SK-N-SH (cell line): ENCODE measurements around the gene CLEC20A.

Source experiments
- CHD2 ChIP-seq: fragments of 150-350 bp; IDR thresholded peaks from 2 replicates; pipeline ENCODE4 v1.6.1; 2018; ENCODE audit warnings: low read length; ENCODE audit not compliant: partially characterized antibody
- ELF1 ChIP-seq: IDR thresholded peaks from 2 replicates; pipeline ENCODE4 v1.4.0; 2012
- EP300 ChIP-seq, 2 experiments: IDR thresholded peaks; 2 replicates each; pipeline versions ENCODE4 v1.4.0 to v1.6.1; 2012; ENCODE audit warnings: borderline replicate concordance in 1 of 2, low read depth in 1 of 2, low read length in 1 of 2
- EZH2phosphoT487 ChIP-seq: fragments of 200-600 bp; sonication (generic); IDR thresholded peaks from 2 replicates; pipeline ENCODE4 v1.6.1; 2017; ENCODE audit warnings: low read depth, mixed run types, mild to moderate bottlenecking, antibody characterized with exemption, moderate library complexity, borderline replicate concordance
- FOXM1 ChIP-seq: IDR thresholded peaks from 2 replicates; pipeline ENCODE4 v1.4.0; 2012; ENCODE audit warnings: low read depth, mild to moderate bottlenecking
- GATA2 ChIP-seq: sonication (generic); formaldehyde crosslinking; IDR thresholded peaks from 2 replicates; pipeline ENCODE4 v1.5.0; 2020; ENCODE audit warnings: mild to moderate bottlenecking, missing genetic modification reagents
- POLR2AphosphoS5 ChIP-seq: IDR thresholded peaks from 2 replicates; pipeline ENCODE4 v1.6.1; 2012; ENCODE audit warnings: low read depth, low read length
- RAD21 ChIP-seq: IDR thresholded peaks from 2 replicates; pipeline ENCODE4 v1.6.1; 2012; ENCODE audit warnings: mild to moderate bottlenecking, low read length
- TAF1 ChIP-seq: IDR thresholded peaks from 2 replicates; pipeline ENCODE4 v1.6.1; 2012; ENCODE audit warnings: low read depth, mild to moderate bottlenecking, low read length, moderate library complexity, borderline replicate concordance
- TEAD4 ChIP-seq: IDR thresholded peaks from 2 replicates; pipeline ENCODE4 v1.4.0; 2012; ENCODE audit warnings: mild to moderate bottlenecking, borderline replicate concordance; ENCODE audit not compliant: insufficient read depth
- TF ChIP-seq, protein P1 (sequence below): fragments of 200-600 bp; sonication (generic); IDR thresholded peaks from 2 replicates; pipeline ENCODE4 v1.6.1; 2017; ENCODE audit warnings: antibody characterized with exemption, mild to moderate bottlenecking, moderate library complexity
- TF ChIP-seq, protein P2 (sequence below): fragments of 150-350 bp; IDR thresholded peaks from 2 replicates; pipeline ENCODE4 v1.6.1; 2017; ENCODE audit warnings: antibody characterized with exemption, low read length, low read depth, borderline replicate concordance
- TF ChIP-seq, protein P3 (sequence below): IDR thresholded peaks from 2 replicates; pipeline ENCODE4 v1.4.0; 2012; ENCODE audit warnings: low read depth
- TF ChIP-seq, protein P4 (sequence below): IDR thresholded peaks from 2 replicates; pipeline ENCODE4; 2012

DNA sequence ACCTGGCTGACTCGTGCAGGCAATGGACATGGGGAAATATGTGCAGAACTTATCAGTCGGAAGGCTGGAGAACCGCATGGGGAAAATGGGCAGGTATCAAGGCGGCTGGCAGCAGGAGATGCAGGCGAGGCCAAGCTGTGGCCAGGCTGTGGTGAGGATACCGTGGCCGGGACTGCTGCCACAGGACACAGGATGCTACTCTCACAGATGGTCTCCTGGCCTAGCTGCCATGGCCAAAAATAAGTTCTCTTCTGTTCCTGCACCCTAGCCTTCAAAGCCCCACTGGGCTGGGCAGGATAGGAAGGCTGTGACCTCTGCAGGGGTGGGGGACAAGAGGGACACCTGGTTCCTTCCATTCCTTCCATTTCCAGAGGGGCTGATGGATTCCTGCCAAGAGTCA lies 42.5 kb upstream of the CLEC20A start:
- TF ChIP-seq TAF1 (no peak), RAD21 (no peak), EZH2phosphoT487 (no peak), TEAD4 (no peak), EP300 (IDR thresholded peaks at IDR 0.05; ENCODE audit: borderline replicate concordance in 1 of 2, low read depth in 1 of 2, low read length in 1 of 2) (no peak), FOXM1 (no peak), CHD2 (no peak), POLR2AphosphoS5 (no peak), GATA2 (CRISPR knock-in tag) (no peak), ELF1 (no peak)
- TF ChIP-seq, protein P1, sequence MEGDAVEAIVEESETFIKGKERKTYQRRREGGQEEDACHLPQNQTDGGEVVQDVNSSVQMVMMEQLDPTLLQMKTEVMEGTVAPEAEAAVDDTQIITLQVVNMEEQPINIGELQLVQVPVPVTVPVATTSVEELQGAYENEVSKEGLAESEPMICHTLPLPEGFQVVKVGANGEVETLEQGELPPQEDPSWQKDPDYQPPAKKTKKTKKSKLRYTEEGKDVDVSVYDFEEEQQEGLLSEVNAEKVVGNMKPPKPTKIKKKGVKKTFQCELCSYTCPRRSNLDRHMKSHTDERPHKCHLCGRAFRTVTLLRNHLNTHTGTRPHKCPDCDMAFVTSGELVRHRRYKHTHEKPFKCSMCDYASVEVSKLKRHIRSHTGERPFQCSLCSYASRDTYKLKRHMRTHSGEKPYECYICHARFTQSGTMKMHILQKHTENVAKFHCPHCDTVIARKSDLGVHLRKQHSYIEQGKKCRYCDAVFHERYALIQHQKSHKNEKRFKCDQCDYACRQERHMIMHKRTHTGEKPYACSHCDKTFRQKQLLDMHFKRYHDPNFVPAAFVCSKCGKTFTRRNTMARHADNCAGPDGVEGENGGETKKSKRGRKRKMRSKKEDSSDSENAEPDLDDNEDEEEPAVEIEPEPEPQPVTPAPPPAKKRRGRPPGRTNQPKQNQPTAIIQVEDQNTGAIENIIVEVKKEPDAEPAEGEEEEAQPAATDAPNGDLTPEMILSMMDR: no peak
- TF ChIP-seq, protein P2, sequence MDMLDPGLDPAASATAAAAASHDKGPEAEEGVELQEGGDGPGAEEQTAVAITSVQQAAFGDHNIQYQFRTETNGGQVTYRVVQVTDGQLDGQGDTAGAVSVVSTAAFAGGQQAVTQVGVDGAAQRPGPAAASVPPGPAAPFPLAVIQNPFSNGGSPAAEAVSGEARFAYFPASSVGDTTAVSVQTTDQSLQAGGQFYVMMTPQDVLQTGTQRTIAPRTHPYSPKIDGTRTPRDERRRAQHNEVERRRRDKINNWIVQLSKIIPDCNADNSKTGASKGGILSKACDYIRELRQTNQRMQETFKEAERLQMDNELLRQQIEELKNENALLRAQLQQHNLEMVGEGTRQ: no peak
- TF ChIP-seq, protein P3, sequence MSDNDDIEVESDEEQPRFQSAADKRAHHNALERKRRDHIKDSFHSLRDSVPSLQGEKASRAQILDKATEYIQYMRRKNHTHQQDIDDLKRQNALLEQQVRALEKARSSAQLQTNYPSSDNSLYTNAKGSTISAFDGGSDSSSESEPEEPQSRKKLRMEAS: no peak
- TF ChIP-seq, protein P4, sequence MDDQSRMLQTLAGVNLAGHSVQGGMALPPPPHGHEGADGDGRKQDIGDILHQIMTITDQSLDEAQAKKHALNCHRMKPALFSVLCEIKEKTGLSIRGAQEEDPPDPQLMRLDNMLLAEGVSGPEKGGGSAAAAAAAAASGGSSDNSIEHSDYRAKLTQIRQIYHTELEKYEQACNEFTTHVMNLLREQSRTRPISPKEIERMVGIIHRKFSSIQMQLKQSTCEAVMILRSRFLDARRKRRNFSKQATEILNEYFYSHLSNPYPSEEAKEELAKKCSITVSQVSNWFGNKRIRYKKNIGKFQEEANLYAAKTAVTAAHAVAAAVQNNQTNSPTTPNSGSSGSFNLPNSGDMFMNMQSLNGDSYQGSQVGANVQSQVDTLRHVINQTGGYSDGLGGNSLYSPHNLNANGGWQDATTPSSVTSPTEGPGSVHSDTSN: no peak
